GM12875 (cell line): Measurements from ENCODE around the gene EHBP1.

Source experiments
- H3K4me3 ChIP-seq: one replicate; pipeline ENCODE4 v1.5.1; 2011; ENCODE audit warnings: low read depth, low read length, control low read depth
- CTCF ChIP-seq: IDR thresholded peaks from 2 replicates; pipeline ENCODE4 v1.5.1; 2011; ENCODE audit warnings: low read depth, mild to moderate bottlenecking, control low read depth, inconsistent platforms, low read length, moderate library complexity, borderline replicate concordance; ENCODE audit not compliant: insufficient read depth

Gene EHBP1

DNA sequence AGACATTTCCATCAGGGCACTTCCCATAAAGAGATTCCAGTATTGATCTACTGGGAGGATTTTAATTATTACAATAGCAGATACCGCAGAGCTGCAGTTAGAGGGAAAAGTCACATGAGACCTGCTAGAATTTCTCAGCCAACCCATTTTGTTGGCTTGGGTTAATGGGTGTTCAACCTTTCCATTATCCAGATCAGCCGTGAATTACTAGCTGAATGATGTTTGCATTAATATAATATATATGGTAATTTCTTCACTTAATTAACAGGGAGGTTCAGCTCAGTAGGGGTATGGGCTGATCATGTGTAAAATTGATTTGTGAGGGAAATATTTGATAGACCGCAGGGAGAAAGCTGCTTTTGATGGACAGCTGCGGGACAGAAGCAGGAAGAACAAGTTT lies 288.7 kb downstream of the EHBP1 start:
- TF ChIP-seq CTCF: no peak
- no peak overlapping the region for H3K4me3 ChIP-seq

- no peak overlapping the region for H3K4me3 ChIP-seq
- TF ChIP-seq CTCF: no peak
These were observed 291.1 kb downstream of the EHBP1 start for GRCh38 chr2:62996534-62997186.

GRCh38 chr2:62998949-62999348 lies 293.4 kb downstream of the EHBP1 start:
- H3K4me3 ChIP-seq: no peak overlapping the region
- TF ChIP-seq CTCF: no peak

GRCh38 chr2:62999905-63000304 lies 294.4 kb downstream of the EHBP1 start:
- no peak for TF ChIP-seq CTCF
- no peak overlapping the region for H3K4me3 ChIP-seq

DNA sequence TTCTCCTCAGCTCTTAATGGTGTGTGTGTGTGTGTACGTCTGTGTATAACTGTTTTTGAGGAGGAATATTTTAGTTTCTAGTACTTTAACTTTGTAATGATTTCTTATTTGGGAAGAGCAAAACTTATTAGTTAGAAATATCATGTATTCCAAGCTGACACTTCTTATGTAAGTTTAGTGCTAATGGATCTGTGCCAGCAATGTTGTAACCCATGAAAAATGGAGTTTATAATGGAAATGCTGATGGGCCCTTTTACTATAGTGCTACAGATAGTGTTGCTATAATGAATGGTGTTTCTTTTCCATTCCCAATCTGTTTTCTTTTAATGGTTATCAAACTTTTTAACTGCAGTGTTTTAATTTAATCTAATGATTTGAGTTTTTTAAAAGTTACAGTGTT lies 295.3 kb downstream of the EHBP1 start:
- no peak for TF ChIP-seq CTCF
- no peak overlapping the region for H3K4me3 ChIP-seq

DNA sequence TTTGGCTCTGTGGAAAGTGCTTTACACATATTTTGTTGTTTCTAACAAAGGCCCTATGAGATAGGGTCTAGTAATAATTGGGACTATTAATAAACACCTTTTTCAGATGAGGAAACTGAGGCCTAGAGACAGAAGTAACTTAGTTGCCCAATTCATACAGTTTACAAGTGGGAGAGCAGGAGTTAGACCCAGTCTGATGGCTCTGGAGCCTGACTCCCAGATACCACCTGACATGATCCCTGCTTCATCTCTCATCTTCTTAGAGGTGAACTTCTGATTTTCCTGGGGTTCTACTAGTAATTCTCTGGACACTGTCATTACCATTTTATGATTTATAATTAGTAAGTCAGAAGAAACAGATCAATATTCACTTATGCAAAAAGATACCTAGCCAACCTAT lies 296.1 kb downstream of the EHBP1 start:
- no peak for TF ChIP-seq CTCF
- H3K4me3 ChIP-seq: no peak overlapping the region

- TF ChIP-seq CTCF: no peak
- no peak overlapping the region for H3K4me3 ChIP-seq
These were observed 297.8 kb downstream of the EHBP1 start for GRCh38 chr2:63003351-63003750.
